GM21367 (cell line): ENCODE measurements around the gene OR13J1.
"Not testable (repeated sequence)": the region's sequence is repeated elsewhere in the genome, so short reads cannot be mapped to it uniquely, and the experiment has no call there.

Source experiments
- ATAC-seq: cut with Tn5 transposase; IDR thresholded peaks from one replicate; pipeline ENCODE4 v1.9.1; 2021; ENCODE audit not compliant: unreplicated experiment

Gene OR13J1

DNA sequence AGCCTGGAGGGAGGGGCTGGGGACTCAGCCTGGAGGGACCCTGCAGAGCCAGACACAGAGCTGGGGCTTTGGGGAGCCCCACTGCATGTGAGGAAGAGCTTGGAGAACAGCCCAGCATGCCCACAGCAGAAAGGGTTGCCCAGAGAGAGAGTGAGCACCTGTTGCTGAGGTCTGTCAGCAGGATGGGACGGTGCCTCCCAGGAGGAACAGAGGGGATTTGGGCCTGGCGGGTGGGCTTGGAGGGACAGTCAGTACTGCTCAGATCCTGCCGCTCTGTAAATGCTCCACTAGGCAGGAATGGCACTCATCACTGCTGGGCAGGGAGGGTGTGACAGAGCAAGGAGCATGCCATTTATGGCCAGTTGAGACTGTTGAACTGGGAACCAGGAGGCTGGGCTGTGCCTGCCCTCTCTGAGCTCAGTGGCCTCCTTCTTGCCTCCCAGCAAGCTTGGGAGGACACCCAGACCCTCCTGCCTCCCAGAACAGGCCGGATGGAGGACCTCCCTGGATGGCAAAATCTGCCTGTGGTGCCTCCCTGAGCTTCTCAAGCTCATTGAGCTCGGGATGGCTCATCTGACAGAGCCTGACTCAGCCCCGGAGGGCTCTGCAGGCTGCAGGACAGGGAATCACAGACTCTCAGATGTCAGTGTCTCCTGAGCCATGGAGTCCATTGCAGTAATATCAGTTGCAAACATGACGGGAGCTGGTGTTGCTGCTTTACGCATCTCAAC, 35.0 kb upstream of the OR13J1 start:
- no peak for ATAC-seq

DNA sequence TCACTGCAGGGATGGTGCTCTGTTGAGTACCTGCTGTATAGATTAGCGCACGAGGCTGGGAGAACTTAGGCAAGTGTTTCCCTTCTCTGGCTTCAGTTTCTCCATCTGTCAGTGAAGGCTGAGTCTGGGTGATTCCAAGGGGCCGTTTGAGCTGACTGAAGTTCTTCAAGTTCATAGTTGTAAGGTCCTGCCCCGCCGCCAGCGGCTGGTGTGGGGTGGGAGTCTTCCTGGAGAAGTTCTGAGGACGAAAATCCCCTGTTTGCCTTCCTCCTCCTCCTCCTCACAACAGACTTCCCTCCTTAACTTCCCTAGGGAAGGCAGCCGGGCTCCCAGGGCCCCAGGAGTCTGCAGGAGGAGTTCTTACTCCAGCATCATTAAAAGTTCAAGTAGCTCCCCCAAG, 34.1 kb upstream of the OR13J1 start:
- no peak for ATAC-seq

DNA sequence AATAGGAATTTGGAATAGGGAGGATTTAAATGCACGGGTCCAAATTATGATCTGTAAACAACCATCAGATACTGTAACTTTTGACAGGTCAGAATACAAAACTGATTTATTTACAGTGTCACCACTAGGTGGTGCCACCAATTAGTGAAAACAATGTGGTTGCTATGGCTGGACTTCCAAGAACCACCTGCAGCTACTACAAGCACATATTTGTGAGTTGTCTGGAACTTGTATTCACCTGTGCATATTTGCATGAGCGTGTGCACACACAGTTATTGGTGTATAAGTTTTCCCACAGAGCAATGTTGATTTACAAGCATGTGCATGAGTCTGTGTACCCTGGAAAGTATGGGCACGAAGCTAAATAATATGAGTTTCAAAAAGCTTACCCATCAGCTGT, 32.8 kb upstream of the OR13J1 start:
- ATAC-seq: no peak

DNA sequence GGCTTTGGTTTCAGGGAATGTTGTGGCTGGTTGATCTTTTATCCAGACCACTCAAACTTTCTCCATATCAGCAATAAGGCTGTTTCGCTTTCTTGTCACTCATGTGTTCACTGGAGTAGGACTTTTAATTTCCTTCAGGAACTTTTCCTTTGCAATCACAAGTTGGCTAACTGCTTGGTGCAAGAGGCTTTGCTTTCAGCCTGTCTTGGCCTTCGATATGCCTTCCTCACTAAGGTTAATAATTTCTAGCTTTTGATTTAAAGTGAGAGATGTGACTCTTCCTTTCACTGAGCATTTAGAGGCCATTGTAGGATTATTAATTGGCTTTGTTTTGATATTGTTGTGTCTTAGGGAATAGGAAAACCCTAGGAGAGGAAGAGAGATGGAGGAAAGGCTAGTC, 28.8 kb upstream of the OR13J1 start:
- no peak for ATAC-seq

DNA sequence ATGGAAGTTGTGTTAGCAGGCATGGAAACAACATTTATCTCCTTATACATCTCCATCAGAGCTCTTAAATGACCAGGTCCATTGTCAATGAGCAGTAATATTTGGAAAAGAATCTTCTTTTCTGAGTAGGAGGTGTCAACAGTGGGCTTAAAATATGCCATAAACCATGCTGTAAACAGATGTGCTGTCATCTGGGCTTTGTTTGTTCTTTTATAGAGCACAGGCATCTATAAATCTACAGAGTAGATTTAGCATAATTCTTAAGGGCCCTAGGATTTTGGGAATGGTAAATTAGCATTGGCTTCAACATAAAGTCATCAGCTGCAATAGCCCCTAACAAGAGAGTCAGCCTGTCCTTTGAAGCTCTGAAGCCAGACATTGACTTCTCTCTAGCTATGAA, 28.1 kb upstream of the OR13J1 start:
- no peak for ATAC-seq

DNA sequence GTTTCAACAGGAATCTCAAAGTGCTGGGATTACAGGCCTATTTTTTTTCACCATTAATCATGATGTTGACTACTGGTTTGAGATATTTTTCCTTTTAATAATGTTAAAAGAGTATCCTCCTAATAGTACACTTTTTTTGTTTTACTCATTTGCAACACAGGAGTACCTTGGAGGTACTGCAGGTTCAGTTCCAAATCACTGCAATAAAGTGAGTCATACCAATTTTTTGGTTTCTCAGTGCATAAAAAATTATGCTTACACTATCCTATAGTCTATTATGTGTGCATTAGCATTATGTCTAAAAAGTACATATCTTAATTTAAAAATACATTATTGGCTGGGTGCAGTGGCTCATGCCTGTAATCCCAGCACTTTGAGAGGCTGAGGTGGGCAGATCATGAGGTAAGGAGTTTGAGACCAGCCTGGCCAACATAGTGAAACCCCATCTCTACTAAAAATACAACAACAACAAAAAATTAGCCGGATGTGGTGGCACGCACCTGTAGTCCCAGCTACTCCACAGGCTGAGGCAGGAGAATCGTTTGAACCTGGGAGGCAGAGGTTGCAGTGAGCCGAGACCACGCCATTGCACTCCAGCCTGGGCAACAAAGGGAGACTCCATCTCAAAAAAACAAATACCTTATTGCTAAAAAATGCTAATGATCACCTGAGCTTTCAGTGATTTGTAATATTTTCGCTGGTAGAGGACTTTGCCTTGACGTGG, 27.3 kb upstream of the OR13J1 start:
- ATAC-seq: not testable (repeated sequence)

DNA sequence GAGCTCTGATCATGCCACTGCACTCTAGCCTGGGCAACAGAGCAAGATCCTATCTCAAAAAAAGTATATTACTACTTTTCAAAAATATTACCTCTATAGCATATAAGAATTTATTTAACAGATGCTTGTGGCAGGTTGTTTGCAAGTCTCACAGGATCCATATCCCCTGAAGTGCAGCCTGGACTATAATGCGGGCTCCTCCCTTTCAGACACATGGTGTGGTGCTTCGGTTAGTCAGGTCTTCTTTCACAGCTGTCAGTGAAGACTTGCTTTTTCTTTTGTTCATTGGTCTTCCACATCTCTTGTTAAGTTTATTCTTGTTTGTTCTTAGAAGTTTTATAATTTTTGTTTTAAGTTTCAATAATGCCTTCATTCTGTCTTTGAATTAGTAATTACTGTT, 26.4 kb upstream of the OR13J1 start:
- no peak for ATAC-seq

DNA sequence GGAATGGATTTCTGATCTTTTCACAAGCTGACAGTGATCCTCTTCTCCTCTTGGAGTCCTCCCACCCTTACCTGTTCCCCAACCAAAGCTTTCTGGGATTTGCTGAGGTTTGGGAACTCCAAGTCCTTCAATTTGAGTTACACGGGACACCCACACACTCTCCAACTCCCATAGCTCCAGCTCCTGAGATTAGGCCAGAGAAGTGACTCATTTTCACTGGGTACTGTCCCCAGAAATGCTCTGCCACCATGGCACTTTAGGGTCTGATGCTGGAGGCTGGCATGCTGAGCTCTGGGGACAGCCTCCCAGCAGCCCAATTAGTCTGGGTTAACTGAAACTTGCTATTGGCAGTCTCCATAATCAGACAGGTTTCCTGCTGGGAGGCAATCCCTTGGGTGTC, 21.9 kb upstream of the OR13J1 start:
- no peak for ATAC-seq

DNA sequence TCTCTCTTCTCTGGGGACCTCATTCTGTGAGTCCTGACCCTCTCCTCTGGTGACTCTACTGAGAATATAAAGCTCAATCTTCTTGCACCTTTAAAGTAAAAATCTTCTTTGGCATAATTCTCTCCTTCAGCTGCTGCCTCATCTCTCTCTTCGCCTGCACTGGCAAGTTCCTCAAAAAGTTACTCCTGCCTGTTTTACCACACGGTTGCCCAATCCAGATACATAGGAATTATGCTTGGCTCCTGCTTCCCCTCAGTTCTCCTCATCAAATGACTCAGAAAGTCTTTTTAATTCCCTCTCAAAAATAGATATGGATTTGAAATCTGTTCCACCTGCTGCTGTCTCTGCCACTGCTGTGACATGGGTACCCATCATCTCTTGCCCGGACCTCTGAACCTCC, 21.4 kb upstream of the OR13J1 start:
- no peak for ATAC-seq

DNA sequence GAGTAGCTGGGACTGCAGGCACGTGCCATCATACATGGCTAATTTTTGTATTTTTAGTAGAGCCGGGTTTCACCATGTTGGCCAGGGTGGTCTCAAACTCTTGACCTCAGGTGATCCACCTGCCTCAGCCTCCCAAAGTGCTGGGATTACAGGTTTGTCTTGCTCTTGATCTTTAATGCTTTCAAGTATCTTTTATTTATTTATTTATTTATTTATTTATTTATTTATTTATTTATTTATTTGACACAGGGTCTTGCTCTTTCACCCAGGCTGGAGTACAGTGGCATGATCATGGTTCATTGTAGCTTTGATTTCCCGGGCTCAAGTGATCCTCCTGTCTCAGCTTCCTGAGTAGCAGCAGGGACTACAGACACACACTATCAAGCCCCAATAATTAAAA, 14.7 kb upstream of the OR13J1 start:
- not testable (repeated sequence) for ATAC-seq

DNA sequence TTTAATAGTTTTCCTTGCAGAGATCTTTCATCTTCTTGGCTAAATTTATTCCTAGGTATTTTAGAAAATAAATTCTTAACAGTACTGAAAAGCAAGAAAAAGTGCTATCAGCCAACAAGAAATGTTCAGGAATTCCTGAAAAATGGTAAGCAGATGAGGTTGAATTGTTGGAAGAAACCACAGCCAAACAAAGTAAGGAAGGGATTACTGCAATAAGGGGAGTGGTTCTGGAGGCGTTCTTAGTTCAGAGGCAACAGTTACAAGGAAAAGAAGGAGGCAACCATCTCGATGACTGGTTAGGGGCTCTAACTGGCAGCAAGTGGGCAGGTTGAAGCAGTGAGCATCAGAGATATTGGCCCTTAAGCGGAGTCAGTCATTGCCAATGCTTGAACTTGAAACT, 12.8 kb upstream of the OR13J1 start:
- no peak for ATAC-seq

DNA sequence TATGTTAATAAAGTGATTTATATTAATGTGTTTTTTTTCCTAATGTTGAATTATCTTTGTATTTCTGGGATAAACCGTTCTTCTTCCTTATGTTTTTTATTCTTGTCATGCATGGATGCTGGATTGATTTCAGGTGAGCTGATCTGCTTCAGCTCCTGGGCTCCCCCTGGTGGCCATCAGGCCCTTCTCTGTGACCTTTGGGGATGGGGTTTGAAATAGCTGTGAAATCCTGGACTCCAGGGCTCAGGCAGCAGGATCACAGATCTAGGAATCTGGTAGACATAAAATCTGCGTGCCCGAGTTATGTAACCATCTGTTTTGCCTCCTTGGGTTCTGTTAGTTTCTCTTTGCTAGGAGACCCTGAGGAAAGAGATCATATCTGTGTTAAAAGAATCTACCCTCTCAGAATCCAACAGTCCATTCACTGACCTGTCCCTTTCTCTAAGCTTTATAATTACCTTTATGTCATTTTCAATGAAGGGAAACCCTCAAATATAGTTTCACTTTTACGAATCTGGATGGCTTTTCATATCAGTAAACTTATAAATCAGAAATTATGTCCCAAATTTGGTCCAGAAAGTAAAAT, 12.2 kb upstream of the OR13J1 start:
- ATAC-seq: no peak

DNA sequence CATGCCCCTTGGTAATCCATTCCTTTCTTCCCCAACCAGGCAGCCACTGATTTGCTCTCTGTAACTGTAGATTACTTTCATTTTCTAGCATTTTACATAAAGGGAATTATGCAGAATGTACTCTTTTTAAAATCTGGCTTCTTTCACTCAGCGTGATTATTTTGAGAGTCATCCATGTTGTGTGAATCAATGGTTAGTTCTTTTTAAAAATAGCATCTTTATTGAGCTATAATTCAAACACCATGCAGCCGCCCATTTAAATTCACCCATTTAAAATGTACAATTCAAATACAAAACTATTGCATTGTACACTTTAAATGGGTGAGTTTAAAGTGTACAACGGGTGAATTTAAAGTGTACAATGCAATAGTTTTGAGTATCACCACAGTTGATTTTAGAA, 2.3 kb upstream of the OR13J1 start:
- no peak for ATAC-seq

DNA sequence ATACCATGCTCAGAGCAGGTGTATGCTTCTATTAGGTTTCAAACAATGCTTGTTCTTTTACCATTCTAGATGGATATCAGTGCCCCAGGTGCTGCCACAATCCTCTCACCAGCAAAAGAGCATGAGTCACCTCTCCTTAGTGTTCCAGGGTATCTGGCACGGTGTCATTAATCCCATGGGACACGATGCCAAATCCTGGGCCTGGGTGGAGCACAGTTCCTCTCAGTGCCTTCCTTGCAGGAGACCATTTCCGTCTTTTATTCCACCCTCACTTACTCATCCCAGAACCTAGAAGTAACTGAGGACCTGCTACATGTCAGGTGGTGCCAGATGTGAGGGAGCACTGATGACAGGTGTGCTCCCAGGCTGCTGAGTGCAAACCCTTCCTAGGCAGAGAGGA, 1.3 kb upstream of the OR13J1 start:
- ATAC-seq: no peak

DNA sequence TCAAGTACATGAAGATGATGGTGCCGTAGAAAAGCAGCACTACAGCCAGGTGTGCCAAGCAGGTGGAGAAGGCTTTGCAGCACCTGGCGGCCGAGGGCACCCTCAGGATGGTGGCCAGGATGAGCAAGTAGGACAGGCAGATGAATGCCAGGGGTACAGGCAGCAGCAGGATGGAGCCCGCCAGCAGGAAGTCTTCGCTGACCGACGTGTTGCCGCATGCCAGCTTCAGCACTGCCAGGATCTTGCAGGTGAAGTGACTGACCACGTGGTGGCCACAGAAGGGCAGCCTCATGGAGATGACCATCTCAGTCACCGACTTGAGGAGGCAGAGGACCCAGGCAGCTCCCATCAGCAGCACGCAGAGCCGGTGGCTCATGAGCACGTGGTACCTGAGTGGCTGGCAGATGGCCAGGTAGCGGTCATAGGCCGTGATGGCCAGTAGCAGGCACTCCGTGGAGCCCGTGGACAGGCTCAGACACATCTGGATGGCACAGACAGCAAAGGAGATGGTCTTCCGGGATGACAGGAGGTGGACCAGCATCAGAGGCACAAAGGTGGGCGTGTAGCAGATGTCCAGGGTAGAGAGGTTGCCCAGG, 482 bp downstream of the OR13J1 start:
- ATAC-seq: no peak

DNA sequence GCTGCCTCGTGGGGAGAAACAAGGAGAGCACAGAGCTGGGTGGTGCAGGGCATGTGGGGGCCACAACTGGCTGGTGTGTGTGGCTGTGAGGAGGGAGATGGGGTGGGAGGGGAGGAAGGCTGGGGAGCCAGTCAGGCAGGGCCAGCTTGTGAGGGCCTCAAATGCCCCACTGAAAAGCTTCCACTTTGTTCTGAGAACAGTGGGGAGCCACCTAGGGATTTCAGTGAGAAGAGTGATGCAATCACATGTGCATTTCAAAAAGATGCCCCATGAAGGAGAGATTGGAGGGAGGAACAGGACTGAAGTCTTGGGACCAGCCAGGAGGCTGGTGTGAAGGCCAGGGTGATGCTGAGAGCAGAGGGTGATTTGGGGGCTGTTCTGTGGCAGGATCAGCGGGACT, 1.3 kb downstream of the OR13J1 start:
- no peak for ATAC-seq

DNA sequence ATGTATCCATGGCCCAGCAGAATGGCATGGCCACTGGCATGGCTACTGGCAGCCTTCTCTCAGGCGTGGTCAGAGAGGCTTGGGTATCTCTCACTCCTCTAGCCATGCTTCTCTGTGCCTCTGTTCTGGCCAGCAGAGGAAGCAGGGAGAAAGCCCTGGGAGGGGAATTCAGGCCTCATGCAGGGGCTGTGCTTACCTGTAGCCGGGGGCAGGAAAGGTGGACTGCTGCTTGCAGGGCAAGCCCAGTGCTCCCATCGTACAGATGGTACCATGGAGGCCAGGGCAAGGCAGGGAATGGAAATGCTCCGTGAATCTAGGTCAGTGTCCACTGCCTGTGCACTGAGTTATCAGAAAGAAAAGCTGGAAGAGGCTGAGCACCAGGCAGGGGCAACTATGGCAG, 2.7 kb downstream of the OR13J1 start:
- no peak for ATAC-seq

DNA sequence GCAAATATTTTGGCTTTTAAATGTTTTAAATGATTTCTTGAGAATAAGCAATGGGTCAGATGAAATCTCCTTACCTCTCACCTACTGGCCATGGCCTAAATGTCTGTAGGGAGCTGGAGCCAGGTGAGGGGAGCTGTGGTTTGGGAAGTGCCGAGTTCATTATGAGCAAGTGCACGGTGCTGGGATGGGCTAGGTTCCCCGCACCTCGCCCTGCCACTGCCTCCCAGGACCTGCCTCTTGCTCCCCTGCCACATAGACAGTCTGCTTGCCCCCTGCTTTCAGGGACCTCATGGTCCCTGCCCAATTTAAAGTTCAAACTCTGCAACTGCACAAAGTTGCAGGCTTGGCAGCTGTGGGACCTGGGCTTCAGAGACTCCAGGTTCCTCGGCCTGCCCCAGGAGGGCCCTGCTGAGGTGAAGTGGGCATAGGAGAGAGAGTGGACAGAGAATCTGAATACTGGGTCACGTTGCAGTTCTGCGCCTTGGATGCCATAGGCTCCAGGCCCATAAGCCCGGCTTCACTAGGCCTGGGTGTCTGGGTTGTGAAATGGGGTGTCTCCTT, 5.4 kb downstream of the OR13J1 start:
- ATAC-seq: no peak

DNA sequence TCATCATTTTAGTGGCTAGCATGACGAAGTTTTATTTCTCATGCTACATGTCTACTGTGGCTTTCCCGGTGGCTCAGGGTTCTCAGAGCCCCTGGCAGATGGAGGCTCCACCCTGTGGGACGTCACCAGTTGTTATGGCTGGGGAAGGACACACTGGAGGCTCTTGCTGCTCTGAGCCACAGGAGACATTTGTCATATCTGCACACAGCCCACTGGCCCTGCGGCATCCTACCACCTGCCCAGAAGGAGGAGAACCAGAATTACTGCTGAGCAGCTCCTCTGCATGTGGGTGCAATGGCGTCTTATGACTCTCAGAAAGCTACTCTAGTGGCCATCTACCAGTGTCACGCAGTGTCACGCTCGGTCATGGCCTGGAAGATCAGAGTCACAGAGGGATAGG, 6.6 kb downstream of the OR13J1 start:
- no peak for ATAC-seq

DNA sequence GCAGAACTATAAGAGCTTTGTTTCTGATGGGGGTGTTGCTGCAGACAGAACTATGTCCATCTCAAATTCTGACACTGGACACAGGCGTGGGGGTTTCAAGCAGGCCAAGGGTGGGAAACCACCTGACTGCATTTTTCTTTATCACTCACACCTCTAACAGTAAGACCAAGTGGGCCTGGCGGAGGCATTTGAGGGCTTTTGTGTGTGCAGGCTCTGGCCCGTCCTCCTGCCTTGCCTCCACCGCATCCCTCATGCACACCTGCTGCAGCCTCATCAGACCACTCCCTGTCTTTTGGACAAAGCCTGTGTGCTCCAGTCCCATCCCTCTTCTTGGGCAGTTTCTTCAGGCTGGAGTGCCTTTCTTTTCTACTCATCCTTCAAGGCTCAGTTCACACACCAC, 7.9 kb downstream of the OR13J1 start:
- no peak for ATAC-seq

DNA sequence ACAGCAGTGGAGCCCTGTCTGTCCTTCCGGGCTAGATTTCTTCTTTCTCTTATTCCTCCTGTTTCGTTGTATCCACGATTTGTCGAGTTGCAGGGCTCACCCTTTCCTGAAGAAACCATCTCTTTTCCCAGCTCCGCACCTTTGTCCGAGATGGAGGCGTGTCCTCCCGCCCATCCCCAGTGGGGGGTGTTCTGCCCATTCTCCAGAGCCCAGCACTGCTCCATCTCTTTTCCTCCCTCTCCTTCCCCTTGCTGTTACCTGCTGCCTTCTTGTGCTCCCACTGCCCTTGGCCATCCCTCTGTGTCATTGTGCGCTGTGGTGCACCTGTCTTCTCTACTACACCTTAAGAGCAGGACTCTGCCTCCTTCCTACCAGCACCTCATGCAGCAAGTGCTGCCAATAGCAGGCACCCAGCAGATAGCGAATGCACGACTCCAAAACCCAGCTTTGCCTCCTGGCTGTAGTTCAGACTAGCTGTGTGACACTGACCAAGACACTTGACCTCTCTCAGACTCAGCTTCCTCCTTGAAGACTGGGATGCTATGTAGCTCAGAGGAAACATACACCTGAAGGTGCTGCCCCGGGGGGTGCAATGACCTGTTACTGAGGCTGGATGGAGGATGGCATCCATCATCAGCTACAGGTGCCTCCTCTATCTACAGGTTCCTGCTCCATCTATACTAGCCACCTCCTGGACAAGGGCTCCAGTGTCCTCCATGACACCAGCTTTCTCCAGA, 8.9 kb downstream of the OR13J1 start:
- no peak for ATAC-seq
